Measurements from ENCODE around the gene UNC13C.

The UNC13C gene

GRCh38 chr15:54482251-54482650, 504.0 kb downstream of the UNC13C start:
- no peak for DNase-seq (ENCODE audit: low read depth)

- DNase-seq (ENCODE audit: low read depth): no peak
Measured at GRCh38 chr15:54500330-54500729, 522.1 kb downstream of the UNC13C start.

- no peak for DNase-seq (ENCODE audit: low read depth)
Measured at GRCh38 chr15:54502416-54503075, 524.3 kb downstream of the UNC13C start.

GRCh38 chr15:54504695-54505094, 526.5 kb downstream of the UNC13C start:
- no peak for DNase-seq (ENCODE audit: low read depth)

- DNase-seq (ENCODE audit: low read depth): no peak
Measured at GRCh38 chr15:54506977-54507524, 528.8 kb downstream of the UNC13C start.

GRCh38 chr15:54514601-54515000, 536.4 kb downstream of the UNC13C start:
- DNase-seq (ENCODE audit: low read depth): no peak

- DNase-seq (ENCODE audit: low read depth): no peak
Measured at GRCh38 chr15:54515664-54516582, 537.7 kb downstream of the UNC13C start.

- DNase-seq (ENCODE audit: low read depth): no peak
Measured at GRCh38 chr15:54517366-54517765, 539.1 kb downstream of the UNC13C start.

- no peak for DNase-seq (ENCODE audit: low read depth)
Measured at GRCh38 chr15:54518156-54518882, 540.1 kb downstream of the UNC13C start.

GRCh38 chr15:54519577-54519976, 541.3 kb downstream of the UNC13C start:
- DNase-seq (ENCODE audit: low read depth): no peak

GRCh38 chr15:54520616-54521015, 542.4 kb downstream of the UNC13C start:
- DNase-seq (ENCODE audit: low read depth): no peak

GRCh38 chr15:54521206-54521605, 543.0 kb downstream of the UNC13C start:
- no peak for DNase-seq (ENCODE audit: low read depth)

- DNase-seq (ENCODE audit: low read depth): no peak
Measured at GRCh38 chr15:54528021-54528420, 549.8 kb downstream of the UNC13C start.

GRCh38 chr15:54540721-54541120, 562.5 kb downstream of the UNC13C start:
- no peak for DNase-seq (ENCODE audit: low read depth)

- DNase-seq (ENCODE audit: low read depth): no peak
Measured at GRCh38 chr15:54547491-54547890, 569.2 kb downstream of the UNC13C start.

GRCh38 chr15:54550954-54551353, 572.7 kb downstream of the UNC13C start:
- DNase-seq (ENCODE audit: low read depth): no peak

GRCh38 chr15:54556231-54556630, 578.0 kb downstream of the UNC13C start:
- no peak for DNase-seq (ENCODE audit: low read depth)

GRCh38 chr15:54559405-54560069, 581.3 kb downstream of the UNC13C start:
- no peak for DNase-seq (ENCODE audit: low read depth)

GRCh38 chr15:54560417-54560816, 582.2 kb downstream of the UNC13C start:
- no peak for DNase-seq (ENCODE audit: low read depth)

- DNase-seq (ENCODE audit: low read depth): no peak
Measured at GRCh38 chr15:54564166-54564565, 585.9 kb downstream of the UNC13C start.

- no peak for DNase-seq (ENCODE audit: low read depth)
Measured at GRCh38 chr15:54566654-54567053, 588.4 kb downstream of the UNC13C start.
